ENCODE results near the gene PKLR. TPM values are rescaled to one million over a fixed set of nuclear protein-coding genes. Genes with fewer than 3 reads are reported as not detected.

The PKLR gene
- total and polyA plus RNA-seq, 10 donors = 0.04 to 0.74 (median 0.39) TPM; not detected in 5

DNA sequence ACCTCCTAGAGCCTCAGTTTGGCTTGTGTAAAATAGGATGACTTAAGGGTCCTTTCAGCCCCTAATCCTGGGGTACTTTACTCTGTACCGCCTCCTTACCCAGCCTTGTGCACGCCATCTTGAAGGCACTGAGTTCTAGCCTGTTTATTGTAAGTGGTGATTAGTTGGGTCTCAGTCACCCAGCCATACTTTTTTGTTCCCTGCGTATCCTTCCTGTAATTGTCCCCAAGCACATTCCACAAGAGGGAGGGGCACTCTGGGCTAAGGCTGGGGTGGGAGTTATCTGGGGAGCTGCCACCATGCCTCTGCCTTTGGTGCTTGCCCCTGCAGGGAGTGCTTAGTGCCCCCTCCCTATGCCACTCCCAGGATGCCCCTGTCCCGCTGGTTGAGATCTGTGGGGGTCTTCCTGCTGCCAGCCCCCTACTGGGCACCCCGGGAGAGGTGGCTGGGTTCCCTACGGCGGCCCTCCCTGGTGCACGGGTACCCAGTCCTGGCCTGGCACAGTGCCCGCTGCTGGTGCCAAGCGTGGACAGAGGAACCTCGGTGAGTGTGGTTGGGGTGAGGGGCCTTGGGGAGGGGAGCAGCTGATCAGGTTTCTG lies 8.3 kb upstream of the PKLR start:
- Histone ChIP-seq H3K4me1 (peaks cover 12 to 45% (median 30%) of the 10 kb centered on the region in 6 donors), H3K9me3 (no peaks in the 10 kb centered on the region), H3K27ac (peak overlapping the region; percentile 78 to 94 (median 90)), H3K36me3 (peaks cover 0 to 45% (median 13%) of the 10 kb centered on the region in 6 donors), H3K27me3 (replicated peaks in 1 of 7) (no peaks in the 10 kb centered on the region), H3K4me3 (peak overlapping the region; percentile 56 to 82 (median 68))
- peak in 2 of 3 donors; percentile 6 to 34 for TF ChIP-seq POLR2AphosphoS5 (IDR thresholded peaks at IDR 0.05)
- TF ChIP-seq, protein P1, sequence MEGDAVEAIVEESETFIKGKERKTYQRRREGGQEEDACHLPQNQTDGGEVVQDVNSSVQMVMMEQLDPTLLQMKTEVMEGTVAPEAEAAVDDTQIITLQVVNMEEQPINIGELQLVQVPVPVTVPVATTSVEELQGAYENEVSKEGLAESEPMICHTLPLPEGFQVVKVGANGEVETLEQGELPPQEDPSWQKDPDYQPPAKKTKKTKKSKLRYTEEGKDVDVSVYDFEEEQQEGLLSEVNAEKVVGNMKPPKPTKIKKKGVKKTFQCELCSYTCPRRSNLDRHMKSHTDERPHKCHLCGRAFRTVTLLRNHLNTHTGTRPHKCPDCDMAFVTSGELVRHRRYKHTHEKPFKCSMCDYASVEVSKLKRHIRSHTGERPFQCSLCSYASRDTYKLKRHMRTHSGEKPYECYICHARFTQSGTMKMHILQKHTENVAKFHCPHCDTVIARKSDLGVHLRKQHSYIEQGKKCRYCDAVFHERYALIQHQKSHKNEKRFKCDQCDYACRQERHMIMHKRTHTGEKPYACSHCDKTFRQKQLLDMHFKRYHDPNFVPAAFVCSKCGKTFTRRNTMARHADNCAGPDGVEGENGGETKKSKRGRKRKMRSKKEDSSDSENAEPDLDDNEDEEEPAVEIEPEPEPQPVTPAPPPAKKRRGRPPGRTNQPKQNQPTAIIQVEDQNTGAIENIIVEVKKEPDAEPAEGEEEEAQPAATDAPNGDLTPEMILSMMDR (IDR thresholded peaks at IDR 0.05 in 8 of 11, conservative IDR thresholded peaks at IDR 0.05 in 3 of 11) = no peak
- 9 to 22% (median 9%) methylated on average over 10 to 11 of the region's 11 CpGs for WGBS, 5 donors
- intact Hi-C loops (cut with DNase I; ENCODE audit: low total_unique reads) = no loop called here
- peak; percentile 83 for DNase-seq

DNA sequence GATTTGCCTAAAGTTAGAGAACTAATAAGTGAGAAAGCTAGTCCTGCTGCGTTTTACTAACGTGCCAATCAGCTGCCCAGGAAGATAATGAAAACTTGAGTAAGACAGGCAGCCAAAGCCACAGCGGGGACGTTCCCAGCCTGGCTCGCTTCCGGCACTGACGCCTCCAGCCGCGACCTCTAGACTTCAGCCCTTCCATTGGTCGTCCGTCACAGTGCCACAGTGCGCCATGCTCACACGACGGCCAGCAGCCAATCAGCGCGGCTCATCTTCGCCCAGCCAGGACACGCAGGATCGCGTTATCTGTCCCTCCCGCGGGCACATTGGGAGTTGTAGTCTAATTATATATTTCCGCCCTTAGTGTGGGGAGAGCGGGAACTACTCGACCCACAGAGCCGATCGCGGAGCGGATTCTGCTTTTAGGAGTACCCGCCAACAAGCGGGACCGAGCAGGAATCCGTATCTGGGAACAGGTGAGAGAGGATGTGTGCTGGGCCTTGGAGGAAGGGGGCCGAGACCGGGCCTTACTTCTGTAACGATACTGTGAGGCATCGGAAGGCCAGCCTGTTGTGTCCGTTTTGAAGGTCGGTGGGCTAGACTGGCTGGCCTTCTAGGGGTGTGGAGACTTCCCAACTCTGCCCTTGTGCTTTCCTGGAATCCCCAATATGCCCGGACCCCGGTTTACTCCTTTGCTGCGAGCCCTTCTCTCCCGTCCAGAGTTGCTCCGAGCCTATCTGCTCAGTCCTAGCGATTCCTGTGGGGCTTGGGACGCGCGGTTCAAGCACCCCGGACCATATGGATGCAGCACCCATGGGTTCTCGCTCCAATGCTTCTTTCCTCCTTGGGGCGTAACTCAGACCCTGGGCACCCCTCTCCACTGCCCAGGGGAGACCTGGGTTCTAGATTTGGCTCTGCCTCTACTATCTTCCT lies 7.5 kb upstream of the PKLR start, which contains the start of gene FDPS:
Gene FDPS, plus strand, starts transcription at position 374 of the 930 bp plus-strand sequence. CDS start 924 bp downstream, outside the sequence.
- Histone ChIP-seq H3K27me3 (replicated peaks in 1 of 7) (no peaks in the 10 kb centered on the region), H3K4me3 (peak within 1 kb of the TSS; percentile 56 to 82 (median 68)), H3K36me3 (peaks cover 0 to 38% (median 8%) of the 10 kb centered on the region in 6 donors), H3K4me1 (peaks cover 12 to 45% (median 30%) of the 10 kb centered on the region in 6 donors), H3K27ac (peak within 1 kb of the TSS; percentile 78 to 94 (median 90)), H3K9me3 (no peaks in the 10 kb centered on the region)
- intact Hi-C loops (cut with DNase I; ENCODE audit: low total_unique reads) = no loop called here
- peak; percentile 99 for DNase-seq
- TF ChIP-seq, protein P1 (IDR thresholded peaks at IDR 0.05 in 8 of 11, conservative IDR thresholded peaks at IDR 0.05 in 3 of 11) = peak in 8 of 11 experiments; percentile 21 to 64 (median 47)
- TF ChIP-seq POLR2A (IDR thresholded peaks at IDR 0.05) (peak in 2 of 3 donors; percentile 29 to 43), POLR2AphosphoS5 (IDR thresholded peaks at IDR 0.05) (peak; percentile 94 to 97 (median 97))
- 0 to 1% (median 0%) methylated on average over 49 to 51 of the region's 51 CpGs for WGBS, 5 donors

DNA sequence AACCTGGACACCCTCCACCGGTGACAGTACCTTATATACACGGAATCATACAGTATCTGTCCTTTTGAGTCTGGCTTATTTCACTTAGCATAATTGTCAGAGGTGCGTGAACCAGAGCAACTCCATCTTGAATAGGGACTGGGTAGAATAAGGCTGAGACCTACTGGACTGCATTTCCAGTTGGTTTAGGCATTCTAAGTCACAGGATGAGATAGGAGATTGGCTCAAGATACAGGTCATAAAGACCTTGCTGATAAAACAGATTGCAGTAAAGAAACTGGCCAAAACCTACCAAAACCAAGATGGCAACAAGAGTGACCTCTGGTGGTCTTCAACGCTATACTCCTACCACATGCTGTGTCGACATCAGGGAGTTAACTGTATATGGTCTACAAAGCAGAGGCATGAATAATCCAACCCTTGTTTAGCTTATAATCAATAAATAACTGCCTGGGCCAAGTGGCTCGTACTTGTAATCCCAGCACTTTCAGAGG lies 6.1 kb upstream of the PKLR start:
- intact Hi-C loops (cut with DNase I; ENCODE audit: low total_unique reads) = no loop called here
- WGBS, 5 donors = 51 to 63% (median 58%) methylated on average over 6 of the region's 6 CpGs
- TF ChIP-seq, protein P1 (IDR thresholded peaks at IDR 0.05 in 8 of 11, conservative IDR thresholded peaks at IDR 0.05 in 3 of 11) = peak in 6 of 11 experiments; percentile 16 to 49 (median 33)
- TF ChIP-seq POLR2AphosphoS5 (IDR thresholded peaks at IDR 0.05) = no peak
- Histone ChIP-seq H3K4me3 (no peak overlapping the region), H3K4me1 (peaks cover 12 to 45% (median 30%) of the 10 kb centered on the region in 6 donors), H3K9me3 (no peaks in the 10 kb centered on the region), H3K27ac (peak overlapping the region in 4 of 8 donors; percentile 79 to 92 (median 90)), H3K36me3 (peaks cover 0 to 23% (median 2%) of the 10 kb centered on the region in 6 donors), H3K27me3 (replicated peaks in 1 of 7) (no peaks in the 10 kb centered on the region)
- DNase-seq = no peak

Data from spleen (tissue), 11 donors.